Nephron (organoid): ENCODE measurements around the gene TSPAN18.

Experiments
- H3K27ac Mint-ChIP-seq, 3 experiments: 2 replicates each; pipeline ENCODE4 v1.8.0; 2020; ENCODE audit warnings: mixed read lengths in 3 of 3, mild to moderate bottlenecking in 2 of 3, moderate library complexity in 1 of 3
- H3K27me3 Mint-ChIP-seq: 2 replicates; pipeline ENCODE4 v1.8.0; 2021; ENCODE audit warnings: low read depth, mild to moderate bottlenecking, moderate library complexity, mixed read lengths
- H3K36me3 Mint-ChIP-seq: 2 replicates; pipeline ENCODE4 v1.8.0; 2020; ENCODE audit warnings: low read depth, mixed read lengths
- H3K4me1 Mint-ChIP-seq: 2 replicates; pipeline ENCODE4 v1.8.0; 2020; ENCODE audit warnings: mixed read lengths
- H3K4me3 Mint-ChIP-seq, 3 experiments: 2 replicates each; pipeline ENCODE4 v1.8.0; 2020; ENCODE audit warnings: mild to moderate bottlenecking in 3 of 3, mixed read lengths in 3 of 3, moderate library complexity in 2 of 3
- H3K9me3 Mint-ChIP-seq: 2 replicates; pipeline ENCODE4 v1.8.0; 2020; ENCODE audit warnings: mixed read lengths
- TF ChIP-seq, protein P1 (sequence below), 3 experiments: fragments of 200-600 bp; sonication (generic); IDR thresholded peaks; one replicate each; pipeline ENCODE4 v1.5.0; 2021; ENCODE audit warnings: antibody characterized with exemption in 3 of 3; ENCODE audit not compliant: unreplicated experiment in 3 of 3

The TSPAN18 gene

DNA sequence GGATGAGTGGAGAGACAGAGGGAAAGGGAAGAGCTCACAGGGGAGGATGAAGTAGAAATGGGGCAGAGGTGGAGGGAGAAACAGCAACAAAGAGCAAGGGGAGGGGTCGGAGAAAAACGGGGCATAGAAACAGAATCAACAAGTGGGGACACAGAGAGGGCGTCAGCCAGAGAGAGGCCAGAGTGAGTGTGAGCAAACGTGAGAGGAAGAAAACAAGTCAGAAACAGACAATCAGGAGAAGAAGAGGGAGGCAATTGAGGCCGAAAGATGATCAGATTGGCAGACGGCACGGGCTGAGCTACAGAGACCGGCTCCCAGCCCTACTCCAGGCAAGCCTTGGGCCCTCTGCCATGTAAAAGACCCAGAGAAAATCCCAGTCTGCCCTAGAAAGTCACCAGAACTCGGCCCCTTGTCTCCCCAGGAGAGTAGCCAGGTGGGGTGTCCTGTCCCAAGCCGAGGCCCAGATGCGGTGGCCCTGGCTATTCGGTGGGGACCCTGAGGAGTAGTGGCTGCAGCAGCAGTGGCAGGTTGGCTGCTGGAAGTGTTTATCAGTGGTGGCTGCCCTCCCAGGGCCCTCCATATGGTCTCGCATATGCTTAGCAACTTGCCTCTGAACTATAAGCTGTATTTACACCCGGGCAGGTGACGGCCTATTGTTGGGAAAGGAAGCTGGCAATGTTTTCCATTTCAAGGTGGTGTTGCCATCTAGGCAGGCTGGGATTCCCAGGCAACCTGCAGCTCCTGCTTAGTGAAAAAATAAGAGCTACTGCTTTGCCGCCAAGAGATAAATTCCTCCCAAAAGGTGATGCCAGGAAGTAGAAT lies 14.8 kb upstream of the TSPAN18 start:
- H3K27ac Mint-ChIP-seq, result peak overlapping the region; percentile 71 to 95 (median 73)
- peaks cover 9% of the 10 kb centered on the region for H3K27me3 Mint-ChIP-seq
- peaks cover 53% of the 10 kb centered on the region for H3K4me1 Mint-ChIP-seq
- H3K36me3 Mint-ChIP-seq, result peaks cover 4% of the 10 kb centered on the region
- H3K9me3 Mint-ChIP-seq, result no peaks in the 10 kb centered on the region
- TF ChIP-seq, protein P1, sequence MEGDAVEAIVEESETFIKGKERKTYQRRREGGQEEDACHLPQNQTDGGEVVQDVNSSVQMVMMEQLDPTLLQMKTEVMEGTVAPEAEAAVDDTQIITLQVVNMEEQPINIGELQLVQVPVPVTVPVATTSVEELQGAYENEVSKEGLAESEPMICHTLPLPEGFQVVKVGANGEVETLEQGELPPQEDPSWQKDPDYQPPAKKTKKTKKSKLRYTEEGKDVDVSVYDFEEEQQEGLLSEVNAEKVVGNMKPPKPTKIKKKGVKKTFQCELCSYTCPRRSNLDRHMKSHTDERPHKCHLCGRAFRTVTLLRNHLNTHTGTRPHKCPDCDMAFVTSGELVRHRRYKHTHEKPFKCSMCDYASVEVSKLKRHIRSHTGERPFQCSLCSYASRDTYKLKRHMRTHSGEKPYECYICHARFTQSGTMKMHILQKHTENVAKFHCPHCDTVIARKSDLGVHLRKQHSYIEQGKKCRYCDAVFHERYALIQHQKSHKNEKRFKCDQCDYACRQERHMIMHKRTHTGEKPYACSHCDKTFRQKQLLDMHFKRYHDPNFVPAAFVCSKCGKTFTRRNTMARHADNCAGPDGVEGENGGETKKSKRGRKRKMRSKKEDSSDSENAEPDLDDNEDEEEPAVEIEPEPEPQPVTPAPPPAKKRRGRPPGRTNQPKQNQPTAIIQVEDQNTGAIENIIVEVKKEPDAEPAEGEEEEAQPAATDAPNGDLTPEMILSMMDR (IDR thresholded peaks at IDR 0.05; ENCODE audit: unreplicated experiment in 3 of 3), result no peak
- H3K4me3 Mint-ChIP-seq, result no peak overlapping the region

DNA sequence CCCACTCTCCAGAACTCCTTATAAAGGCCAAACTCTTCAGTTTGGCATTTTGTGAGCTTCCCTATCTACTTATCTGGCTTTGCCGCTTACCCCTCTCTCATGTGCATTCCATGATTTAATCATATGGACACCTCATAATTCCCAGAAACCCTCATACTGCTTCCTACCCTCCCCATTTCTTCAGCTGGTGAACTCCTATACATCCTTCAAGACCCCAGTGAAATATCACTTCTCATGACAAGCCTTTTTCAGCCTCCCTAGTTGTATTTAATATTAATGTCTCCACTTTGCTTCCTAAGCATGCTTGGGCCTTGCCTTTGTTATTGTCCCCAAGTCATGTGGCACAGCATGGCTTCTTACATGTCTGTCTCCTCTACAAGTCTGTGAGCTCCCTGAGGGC lies 13.7 kb upstream of the TSPAN18 start:
- Mint-ChIP-seq H3K36me3 (peaks cover 4% of the 10 kb centered on the region), H3K4me1 (peaks cover 50% of the 10 kb centered on the region), H3K27ac (peak overlapping the region; percentile 23 to 63 (median 39)), H3K4me3 (peak overlapping the region in 1 of 3 experiments; percentile 3), H3K9me3 (no peaks in the 10 kb centered on the region), H3K27me3 (peaks cover 9% of the 10 kb centered on the region)
- TF ChIP-seq, protein P1 (IDR thresholded peaks at IDR 0.05; ENCODE audit: unreplicated experiment in 3 of 3), result no peak

DNA sequence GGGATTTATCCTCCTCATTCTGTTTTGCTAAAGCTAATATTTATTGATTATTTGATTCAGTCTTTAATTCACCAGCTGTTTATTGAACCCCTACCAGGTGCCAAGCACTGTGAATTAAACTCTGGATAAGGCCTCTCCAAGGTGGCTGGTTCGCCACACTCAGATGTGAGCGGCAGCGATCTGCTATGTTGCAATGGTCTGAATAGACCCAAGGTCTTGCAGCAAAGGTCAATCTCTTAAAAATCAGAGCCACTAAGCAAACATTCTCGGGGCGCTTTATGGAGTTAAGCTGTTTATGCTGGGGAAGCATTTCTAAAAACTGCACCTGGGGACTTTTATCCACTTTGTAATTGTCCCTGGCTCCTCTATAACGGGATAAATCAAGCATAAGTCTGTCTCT lies 10.5 kb upstream of the TSPAN18 start:
- Mint-ChIP-seq H3K4me3 (no peak overlapping the region), H3K4me1 (peaks cover 34% of the 10 kb centered on the region), H3K36me3 (no peaks in the 10 kb centered on the region), H3K27ac (peak overlapping the region; percentile 1 to 33 (median 2)), H3K27me3 (peaks cover 8% of the 10 kb centered on the region), H3K9me3 (no peaks in the 10 kb centered on the region)
- TF ChIP-seq, protein P1 (IDR thresholded peaks at IDR 0.05; ENCODE audit: unreplicated experiment in 3 of 3), result no peak

DNA sequence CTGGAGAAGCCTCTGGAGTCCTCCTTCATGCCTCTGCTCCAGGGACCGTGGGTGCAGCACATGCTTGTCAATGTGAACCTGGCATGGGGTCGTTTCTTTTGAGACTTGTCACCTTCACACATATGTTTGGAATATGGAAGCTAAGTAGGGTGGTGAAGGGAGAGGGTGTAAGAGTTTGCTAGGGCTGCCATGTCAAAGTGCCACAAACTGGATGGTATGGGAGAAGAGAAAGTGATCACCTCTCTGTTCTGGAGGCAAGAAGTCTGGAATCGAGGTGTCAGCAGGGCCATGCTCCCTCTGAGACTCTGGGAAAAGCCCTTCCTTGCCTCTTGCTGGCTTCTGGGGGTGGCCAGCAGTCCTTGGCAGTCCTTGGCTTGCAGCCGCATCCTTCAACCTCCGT lies 8.7 kb upstream of the TSPAN18 start:
- no peaks in the 10 kb centered on the region for H3K36me3 Mint-ChIP-seq

DNA sequence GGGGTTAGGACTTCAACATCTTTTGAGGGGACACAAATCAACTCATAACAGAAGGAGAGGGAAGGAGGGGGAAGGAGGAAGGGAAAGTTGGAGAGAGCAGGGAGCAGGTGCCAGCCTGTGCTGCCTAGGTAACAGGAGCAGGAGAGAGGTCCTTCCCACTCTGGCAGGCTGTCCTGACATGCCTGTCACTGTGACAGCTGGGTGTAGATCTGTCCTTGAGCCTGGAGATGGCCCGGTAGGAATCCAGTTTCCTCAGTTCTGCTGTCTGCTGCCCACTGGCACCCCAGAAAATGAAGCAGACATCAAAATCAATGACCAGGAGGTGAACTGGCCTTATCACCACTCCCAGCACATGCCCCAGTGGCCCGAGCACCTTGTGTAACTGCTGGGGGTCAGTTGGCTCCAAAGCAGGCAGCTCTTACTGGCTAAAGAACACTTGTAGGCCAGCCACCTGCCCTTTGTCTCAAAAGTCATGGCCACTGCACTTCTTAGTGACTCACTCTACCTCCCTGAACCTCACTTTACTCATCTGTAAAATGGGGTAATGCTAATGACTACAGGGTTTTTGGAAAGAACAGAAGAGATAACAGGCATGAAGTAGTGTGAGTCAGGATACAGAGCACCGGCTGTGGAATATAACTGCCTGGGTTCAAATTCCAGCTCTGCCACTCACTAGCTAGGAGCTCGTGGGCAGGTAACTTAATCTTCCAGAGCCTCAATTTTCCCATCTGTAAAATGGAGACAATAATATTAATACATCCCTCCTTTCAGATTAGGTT lies 8.0 kb upstream of the TSPAN18 start:
- Mint-ChIP-seq H3K27ac (no peak overlapping the region), H3K4me3 (no peak overlapping the region), H3K9me3 (no peaks in the 10 kb centered on the region), H3K27me3 (peaks cover 9% of the 10 kb centered on the region), H3K36me3 (no peaks in the 10 kb centered on the region), H3K4me1 (peaks cover 29% of the 10 kb centered on the region)
- TF ChIP-seq, protein P1 (IDR thresholded peaks at IDR 0.05; ENCODE audit: unreplicated experiment in 3 of 3), result no peak

More for the DNA sequence above, 8.7 kb upstream of the TSPAN18 start:
- H3K9me3 Mint-ChIP-seq, result no peaks in the 10 kb centered on the region
- no peak overlapping the region for H3K4me3 Mint-ChIP-seq
- peaks cover 12% of the 10 kb centered on the region for H3K27me3 Mint-ChIP-seq
- H3K4me1 Mint-ChIP-seq, result peaks cover 31% of the 10 kb centered on the region
- TF ChIP-seq, protein P1 (IDR thresholded peaks at IDR 0.05; ENCODE audit: unreplicated experiment in 3 of 3), result no peak
- no peak overlapping the region for H3K27ac Mint-ChIP-seq
